PC-3 (cell line): ENCODE data around the gene SCARB1. TPM values are rescaled to one million over a fixed set of nuclear protein-coding genes. Genes with fewer than 3 reads are reported as not detected.

Source experiments
- ATAC-seq: fragments of 200-7000 bp; cut with Tn5 transposase; 2 replicates; pipeline ENCODE4 v1.9.1; 2020; ENCODE audit warnings: mild to moderate bottlenecking, moderate library complexity
- BruUV-seq: library from RNA; stranded (reverse); fragments of 400-500 nt; replicated peaks from 2 replicates; lab custom pipeline; 2021; lab: Mats Ljungman, UMichigan
- CTCF ChIA-PET: fragments of 300-600 bp; sonication (Branson Sonifier 250); formaldehyde crosslinking; loops from one replicate; lab custom pipeline; 2022; ENCODE audit warnings: antibody characterized with exemption; lab: Charles Lee
- POLR2A ChIA-PET: fragments of 300-600 bp; sonication (Branson Sonifier 250); formaldehyde crosslinking; loops from one replicate; lab custom pipeline; 2022; ENCODE audit warnings: antibody characterized with exemption; ENCODE audit not compliant: unreplicated experiment; lab: Charles Lee
- DNase-seq: peaks from one replicate; pipeline ENCODE4 v3.0.0-alpha.2; 2015
- H2AFZ ChIP-seq: fragments of 300-600 bp; sonication (generic); 2 replicates; pipeline ENCODE4 v1.6.0; 2016; ENCODE audit warnings: antibody characterized with exemption, low read length
- H3F3A ChIP-seq: fragments of 300-600 bp; sonication (generic); one replicate; pipeline ENCODE4 v1.6.0; 2017; ENCODE audit warnings: antibody characterized with exemption, low read length, control low read depth, mild to moderate bottlenecking; ENCODE audit not compliant: unreplicated experiment
- H3K27ac ChIP-seq: fragments of 300-600 bp; sonication (generic); 2 replicates; pipeline ENCODE4 v1.5.1; 2016; ENCODE audit warnings: mild to moderate bottlenecking, low read length
- H3K27me3 ChIP-seq: fragments of 300-600 bp; sonication (generic); 2 replicates; pipeline ENCODE4 v1.6.1; 2016; ENCODE audit warnings: low read length, mixed read lengths
- H3K36me3 ChIP-seq: fragments of 300-600 bp; sonication (generic); 2 replicates; pipeline ENCODE4 v1.6.1; 2016; ENCODE audit warnings: low read depth, mixed run types, low read length, mixed read lengths
- H3K4me1 ChIP-seq: fragments of 300-600 bp; sonication (generic); 2 replicates; pipeline ENCODE4 v1.5.1; 2016; ENCODE audit warnings: low read length; ENCODE audit not compliant: insufficient read depth
- H3K4me2 ChIP-seq: fragments of 300-600 bp; sonication (generic); 2 replicates; pipeline ENCODE4 v1.6.0; 2016; ENCODE audit warnings: low read length
- H3K4me3 ChIP-seq: fragments of 300-600 bp; sonication (generic); 2 replicates; pipeline ENCODE4 v1.5.1; 2016; ENCODE audit warnings: mild to moderate bottlenecking, low read length, mixed read lengths
- H3K79me2 ChIP-seq: fragments of 300-600 bp; sonication (generic); 2 replicates; pipeline ENCODE4 v1.6.1; 2017; ENCODE audit warnings: low read length, mixed read lengths
- H3K9ac ChIP-seq: fragments of 300-600 bp; sonication (generic); 2 replicates; pipeline ENCODE4 v1.6.0; 2016; ENCODE audit warnings: mild to moderate bottlenecking, low read length
- H3K9me2 ChIP-seq: fragments of 300-600 bp; sonication (generic); replicated peaks from 2 replicates; pipeline ENCODE4 v1.6.1; 2016; ENCODE audit warnings: mixed run types, low read length, mixed read lengths
- H3K9me3 ChIP-seq: fragments of 300-600 bp; sonication (generic); 2 replicates; pipeline ENCODE4 v1.6.1; 2016; ENCODE audit warnings: low read length, mixed read lengths
- H4K20me1 ChIP-seq: fragments of 300-600 bp; sonication (generic); 2 replicates; pipeline ENCODE4 v1.6.1; 2016; ENCODE audit warnings: low read length, mixed read lengths
- CTCF ChIP-seq: fragments of 300-600 bp; sonication (generic); conservative IDR thresholded peaks from 2 replicates; pipeline ENCODE4 v1.5.1; 2017; ENCODE audit warnings: antibody characterized with exemption, low read depth, mild to moderate bottlenecking, low read length
- EZH2 ChIP-seq: fragments of 300-600 bp; sonication (generic); IDR thresholded peaks from one replicate; pipeline ENCODE4 v1.6.1; 2017; ENCODE audit warnings: antibody characterized with exemption, mild to moderate bottlenecking, low read length; ENCODE audit not compliant: unreplicated experiment
- EZH2phosphoT487 ChIP-seq: fragments of 300-600 bp; sonication (generic); IDR thresholded peaks from 2 replicates; pipeline ENCODE4 v1.6.1; 2018; ENCODE audit warnings: mild to moderate bottlenecking, antibody characterized with exemption, low read length, borderline replicate concordance
- intact Hi-C: fragments of 100-400 bp; cut with micrococcal nuclease; formaldehyde crosslinking; loops from 2 replicates; pipeline ENCODE4 v1.9.0; 2023
- total RNA-seq: library from RNA; depleted of rRNA; stranded (reverse); fragments of >200 nt; gene quantifications from 2 replicates; pipeline ENCODE4 v1.2.3, GENCODE V29; 2014

SCARB1 gene
- total RNA-seq, 1 experiment from 2014 or later, result 79.1 TPM

- H3K4me3 ChIP-seq, result no peak overlapping the region
Observed at GRCh38 chr12:124737772-124738635, 125.7 kb downstream of the SCARB1 start.

GRCh38 chr12:124737040-124737419 lies 126.6 kb downstream of the SCARB1 start:
- Histone ChIP-seq H2AFZ (peak overlapping the region; percentile 79), H3K4me1 (peaks cover 19% of the 10 kb centered on the region), H4K20me1 (no peaks in the 10 kb centered on the region), H3K9me2 (no peaks in the 10 kb centered on the region), H3K27ac (no peak overlapping the region), H3K9ac (no peak overlapping the region), H3K36me3 (no peaks in the 10 kb centered on the region), H3F3A (peaks cover 6% of the 10 kb centered on the region), H3K79me2 (no peaks in the 10 kb centered on the region), H3K4me3 (no peak overlapping the region), H3K4me2 (peak overlapping the region; percentile 39), H3K27me3 (no peaks in the 10 kb centered on the region), H3K9me3 (no peaks in the 10 kb centered on the region)
- CTCF ChIA-PET, result no interaction called here
- POLR2A ChIA-PET, result no interaction called here
- TF ChIP-seq CTCF (no peak), EZH2 (no peak), EZH2phosphoT487 (no peak)
- BruUV-seq, result no TSS peak
- ATAC-seq (peak; percentile 30), DNase-seq (peak; percentile 45)
- intact Hi-C loops, result no loop called here

More at GRCh38 chr12:124737772-124738635, 125.7 kb downstream of the SCARB1 start:
- BruUV-seq, result no TSS peak
- H3K9me3 ChIP-seq, result no peaks in the 10 kb centered on the region
- H3K4me2 ChIP-seq, result no peak overlapping the region
- H3K4me1 ChIP-seq, result peaks cover 19% of the 10 kb centered on the region
- no peaks in the 10 kb centered on the region for H3K9me2 ChIP-seq
- H3K36me3 ChIP-seq, result no peaks in the 10 kb centered on the region
- no peak overlapping the region for H3K9ac ChIP-seq
- H3K27me3 ChIP-seq, result no peaks in the 10 kb centered on the region
- no peak overlapping the region for H3K27ac ChIP-seq
- no peaks in the 10 kb centered on the region for H3K79me2 ChIP-seq
- CTCF ChIA-PET, result no interaction called here
- H2AFZ ChIP-seq, result no peak overlapping the region
- TF ChIP-seq CTCF (no peak), EZH2phosphoT487 (no peak), EZH2 (no peak)
- DNase-seq, result peak; percentile 33
- no peak for ATAC-seq
- intact Hi-C loops, result no loop called here
- POLR2A ChIA-PET, result no interaction called here
- H4K20me1 ChIP-seq, result no peaks in the 10 kb centered on the region
- peaks cover 6% of the 10 kb centered on the region for H3F3A ChIP-seq
